T-helper 17 cell (primary cell): Measurements from ENCODE around the gene ZPLD1. TPM values are rescaled to one million over a fixed set of nuclear protein-coding genes. Genes with fewer than 3 reads are reported as not detected.

Source experiments
- ATAC-seq: fragments of 150-1000 bp; cut with Tn5 transposase; 2 replicates; pipeline ENCODE4 v1.10.0; 2021; ENCODE audit warnings: mild to moderate bottlenecking, moderate library complexity
- DNase-seq, 3 donors: peaks; one replicate each; pipeline versions ENCODE4 v3.0.0 to v3.0.0-alpha.2; 2020 to 2021
- H3K9me3 ChIP-seq: one replicate; pipeline ENCODE4 v1.7.0; 2013; ENCODE audit warnings: low read length, mild to moderate bottlenecking; ENCODE audit not compliant: control insufficient read depth, poor library complexity, severe bottlenecking
- H3K27ac Mint-ChIP-seq: one replicate; pipeline ENCODE4 v1.8.0; 2022; ENCODE audit warnings: mild to moderate bottlenecking, moderate library complexity, mixed read lengths
- H3K27me3 Mint-ChIP-seq: one replicate; pipeline ENCODE4 v1.8.0; 2022; ENCODE audit warnings: mixed read lengths
- H3K36me3 Mint-ChIP-seq: one replicate; pipeline ENCODE4 v1.8.0; 2022; ENCODE audit warnings: low read depth, mixed read lengths
- H3K4me1 Mint-ChIP-seq: one replicate; pipeline ENCODE4 v1.8.0; 2022; ENCODE audit warnings: mild to moderate bottlenecking, mixed read lengths
- H3K4me3 Mint-ChIP-seq: one replicate; pipeline ENCODE4 v1.8.0; 2022; ENCODE audit warnings: mild to moderate bottlenecking, moderate library complexity, mixed read lengths
- total RNA-seq, 4 donors: library from RNA in 2 of 4; stranded (reverse) in 2 of 4; gene quantifications; one replicate each; pipeline ENCODE4 v1.2.3 and lab custom pipeline; 2022 to 2026

The ZPLD1 gene
- total RNA-seq, 2 donors from 2014 or later: not detected

GRCh38 chr3:102474207-102474606 lies 39.4 kb downstream of the ZPLD1 start:
- H3K27me3 Mint-ChIP-seq: peaks cover 15% of the 10 kb centered on the region
- no peaks in the 10 kb centered on the region for H3K36me3 Mint-ChIP-seq
- no peaks in the 10 kb centered on the region for H3K4me1 Mint-ChIP-seq
- no peaks in the 10 kb centered on the region for H3K9me3 ChIP-seq
- H3K27ac Mint-ChIP-seq: no peak overlapping the region
- DNase-seq (no peak), ATAC-seq (no peak)
- no peak overlapping the region for H3K4me3 Mint-ChIP-seq

DNA sequence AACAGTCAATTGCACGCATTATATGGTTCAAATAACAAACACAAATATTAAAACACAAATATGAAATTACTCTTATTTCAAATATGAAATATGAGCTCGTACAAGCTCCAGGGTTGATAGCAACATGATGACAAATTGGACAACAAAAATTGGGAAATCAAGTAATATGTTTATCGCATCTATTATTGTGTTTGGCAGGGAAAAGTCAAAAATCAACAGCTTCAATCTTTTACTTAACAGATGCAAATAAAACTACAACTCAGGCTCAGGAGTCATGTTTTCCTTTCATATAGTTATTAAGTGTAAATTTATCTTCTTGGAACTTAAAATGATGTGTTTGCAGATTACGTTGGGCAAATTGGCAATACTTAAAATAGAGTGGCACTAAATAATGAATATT lies 41.4 kb downstream of the ZPLD1 start:
- no peaks in the 10 kb centered on the region for H3K9me3 ChIP-seq
- Mint-ChIP-seq H3K36me3 (no peaks in the 10 kb centered on the region), H3K27me3 (peaks cover 22% of the 10 kb centered on the region), H3K27ac (no peak overlapping the region), H3K4me3 (no peak overlapping the region), H3K4me1 (no peaks in the 10 kb centered on the region)
- ATAC-seq (no peak), DNase-seq (no peak)

- Mint-ChIP-seq H3K27ac (no peak overlapping the region), H3K4me3 (no peak overlapping the region), H3K4me1 (no peaks in the 10 kb centered on the region), H3K27me3 (peaks cover 22% of the 10 kb centered on the region), H3K36me3 (no peaks in the 10 kb centered on the region)
- H3K9me3 ChIP-seq: no peaks in the 10 kb centered on the region
- ATAC-seq (no peak), DNase-seq (no peak)
Measured at GRCh38 chr3:102478160-102478559, 43.3 kb downstream of the ZPLD1 start.

DNA sequence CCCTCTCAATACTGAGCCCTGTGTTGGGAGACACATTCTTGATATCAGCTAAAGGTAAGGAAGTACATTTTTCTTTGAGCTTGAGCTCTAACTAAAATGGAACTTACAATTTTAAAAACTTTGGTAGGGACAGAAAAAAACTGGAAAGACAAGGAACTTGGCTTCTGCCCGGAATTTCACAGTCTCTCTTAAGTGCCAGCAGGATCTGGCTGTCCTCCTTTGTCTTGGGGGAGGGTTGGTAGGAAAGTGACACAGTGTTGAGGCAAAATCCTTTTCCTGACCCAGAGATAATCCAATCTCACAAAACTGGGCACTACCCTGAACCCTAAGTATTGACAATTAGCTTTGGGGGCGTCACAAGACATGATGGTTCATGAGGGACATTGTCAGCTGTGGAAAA lies 45.3 kb downstream of the ZPLD1 start:
- H3K9me3 ChIP-seq: no peaks in the 10 kb centered on the region
- no peak overlapping the region for H3K27ac Mint-ChIP-seq
- ATAC-seq (no peak), DNase-seq (no peak)
- H3K36me3 Mint-ChIP-seq: no peaks in the 10 kb centered on the region
- H3K4me1 Mint-ChIP-seq: no peaks in the 10 kb centered on the region
- no peak overlapping the region for H3K4me3 Mint-ChIP-seq
- H3K27me3 Mint-ChIP-seq: peaks cover 22% of the 10 kb centered on the region

DNA sequence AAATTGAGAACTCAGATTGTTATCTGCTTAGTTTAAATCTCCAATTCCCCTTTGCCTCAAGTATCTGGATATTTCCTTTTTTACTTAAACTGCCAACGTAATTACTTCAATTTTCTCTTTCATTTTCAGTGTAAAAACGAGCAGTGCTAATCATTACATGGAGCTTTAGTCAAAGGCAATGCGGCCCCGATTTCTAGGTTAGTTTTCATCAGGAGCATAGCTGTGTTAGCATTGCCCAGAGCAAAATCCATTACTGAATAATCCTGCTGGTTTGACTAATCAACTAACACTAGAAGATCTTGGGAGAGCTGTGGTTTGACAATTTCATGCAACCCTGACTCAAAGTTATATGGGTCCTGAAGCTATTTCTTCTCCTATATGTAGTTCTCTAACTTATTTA lies 46.2 kb downstream of the ZPLD1 start:
- Mint-ChIP-seq H3K27ac (no peak overlapping the region), H3K27me3 (peaks cover 22% of the 10 kb centered on the region), H3K4me3 (no peak overlapping the region), H3K4me1 (no peaks in the 10 kb centered on the region), H3K36me3 (no peaks in the 10 kb centered on the region)
- ATAC-seq: no peak
- no peak for DNase-seq
- no peaks in the 10 kb centered on the region for H3K9me3 ChIP-seq

GRCh38 chr3:102483556-102483955 lies 48.7 kb downstream of the ZPLD1 start:
- Mint-ChIP-seq H3K27ac (no peak overlapping the region), H3K4me1 (no peaks in the 10 kb centered on the region), H3K4me3 (no peak overlapping the region), H3K36me3 (no peaks in the 10 kb centered on the region), H3K27me3 (peaks cover 6% of the 10 kb centered on the region)
- ATAC-seq (no peak), DNase-seq (no peak)
- no peaks in the 10 kb centered on the region for H3K9me3 ChIP-seq

- H3K9me3 ChIP-seq: no peaks in the 10 kb centered on the region
- Mint-ChIP-seq H3K4me3 (no peak overlapping the region), H3K27me3 (peaks cover 6% of the 10 kb centered on the region), H3K27ac (no peak overlapping the region), H3K4me1 (no peaks in the 10 kb centered on the region), H3K36me3 (no peaks in the 10 kb centered on the region)
- ATAC-seq (no peak), DNase-seq (no peak)
Measured at GRCh38 chr3:102484363-102484762, 49.5 kb downstream of the ZPLD1 start.

- H3K27ac Mint-ChIP-seq: no peak overlapping the region
- no peaks in the 10 kb centered on the region for H3K36me3 Mint-ChIP-seq
- no peaks in the 10 kb centered on the region for H3K4me1 Mint-ChIP-seq
- no peaks in the 10 kb centered on the region for H3K9me3 ChIP-seq
- no peak overlapping the region for H3K4me3 Mint-ChIP-seq
- H3K27me3 Mint-ChIP-seq: no peaks in the 10 kb centered on the region
- DNase-seq (no peak), ATAC-seq (no peak)
Measured at GRCh38 chr3:102485701-102486100, 50.9 kb downstream of the ZPLD1 start.

- DNase-seq (no peak), ATAC-seq (no peak)
- Mint-ChIP-seq H3K4me3 (no peak overlapping the region), H3K36me3 (no peaks in the 10 kb centered on the region), H3K27ac (no peak overlapping the region), H3K27me3 (no peaks in the 10 kb centered on the region), H3K4me1 (no peaks in the 10 kb centered on the region)
- H3K9me3 ChIP-seq: no peaks in the 10 kb centered on the region
Measured at GRCh38 chr3:102488331-102488730, 53.5 kb downstream of the ZPLD1 start.

- no peak overlapping the region for H3K27ac Mint-ChIP-seq
- H3K27me3 Mint-ChIP-seq: peaks cover 4% of the 10 kb centered on the region
- H3K4me3 Mint-ChIP-seq: no peak overlapping the region
- DNase-seq (no peak), ATAC-seq (no peak)
- H3K9me3 ChIP-seq: no peaks in the 10 kb centered on the region
- H3K4me1 Mint-ChIP-seq: no peaks in the 10 kb centered on the region
- H3K36me3 Mint-ChIP-seq: no peaks in the 10 kb centered on the region
Measured at GRCh38 chr3:102492300-102492699, 57.5 kb downstream of the ZPLD1 start.

DNA sequence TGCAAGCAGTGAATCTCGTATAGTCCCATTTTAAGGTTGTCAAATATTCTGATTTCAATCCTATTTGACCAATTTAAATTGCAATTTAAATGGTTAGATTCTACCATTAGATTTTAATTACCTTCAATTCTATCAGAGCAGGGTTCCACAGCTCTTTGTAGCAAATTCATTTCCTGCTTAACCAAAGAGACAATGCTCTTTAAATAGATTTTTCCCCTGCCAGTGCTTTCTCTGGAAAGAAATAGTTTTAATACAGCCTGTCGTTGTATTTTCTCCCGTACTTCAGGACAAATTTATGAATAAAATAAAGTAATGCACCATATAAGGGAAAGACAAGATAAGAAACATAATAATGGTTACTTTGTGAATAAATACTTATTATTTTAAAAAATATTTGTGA lies 62.8 kb downstream of the ZPLD1 start:
- no peak overlapping the region for H3K27ac Mint-ChIP-seq
- ATAC-seq (no peak), DNase-seq (no peak)
- H3K4me3 Mint-ChIP-seq: no peak overlapping the region
- no peaks in the 10 kb centered on the region for H3K9me3 ChIP-seq
- H3K4me1 Mint-ChIP-seq: no peaks in the 10 kb centered on the region
- peaks cover 17% of the 10 kb centered on the region for H3K27me3 Mint-ChIP-seq
- H3K36me3 Mint-ChIP-seq: no peaks in the 10 kb centered on the region

GRCh38 chr3:102505542-102505941 lies 70.7 kb downstream of the ZPLD1 start:
- no peaks in the 10 kb centered on the region for H3K4me1 Mint-ChIP-seq
- H3K9me3 ChIP-seq: no peaks in the 10 kb centered on the region
- no peaks in the 10 kb centered on the region for H3K27me3 Mint-ChIP-seq
- ATAC-seq: no peak
- H3K4me3 Mint-ChIP-seq: no peak overlapping the region
- H3K27ac Mint-ChIP-seq: no peak overlapping the region
- H3K36me3 Mint-ChIP-seq: no peaks in the 10 kb centered on the region
- DNase-seq: no peak

GRCh38 chr3:102510663-102511062 lies 75.8 kb downstream of the ZPLD1 start:
- DNase-seq: no peak
- no peaks in the 10 kb centered on the region for H3K9me3 ChIP-seq
- Mint-ChIP-seq H3K4me3 (no peak overlapping the region), H3K4me1 (no peaks in the 10 kb centered on the region), H3K27ac (no peak overlapping the region), H3K36me3 (no peaks in the 10 kb centered on the region), H3K27me3 (peaks cover 8% of the 10 kb centered on the region)
- ATAC-seq: no peak

DNA sequence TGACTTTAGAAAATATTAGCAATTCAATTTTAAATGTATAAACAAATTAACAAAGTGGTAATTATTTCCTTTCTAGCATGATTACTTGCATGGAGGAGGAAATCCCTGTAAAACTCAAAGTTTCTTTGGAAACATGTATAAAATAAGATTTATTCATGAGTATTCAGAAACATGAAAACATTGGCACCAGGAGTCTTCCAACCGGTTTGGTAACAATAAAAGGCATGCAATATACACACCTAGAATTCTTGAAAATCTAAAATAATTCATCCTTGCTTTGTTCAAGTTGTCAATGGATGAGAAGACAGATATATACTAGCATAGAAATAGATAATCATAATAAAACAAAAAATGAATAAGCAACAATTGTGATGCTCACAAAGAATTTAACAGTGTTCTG lies 76.4 kb downstream of the ZPLD1 start:
- no peak overlapping the region for H3K27ac Mint-ChIP-seq
- no peaks in the 10 kb centered on the region for H3K9me3 ChIP-seq
- no peaks in the 10 kb centered on the region for H3K4me1 Mint-ChIP-seq
- no peak for ATAC-seq
- no peak overlapping the region for H3K4me3 Mint-ChIP-seq
- no peaks in the 10 kb centered on the region for H3K36me3 Mint-ChIP-seq
- DNase-seq: no peak
- H3K27me3 Mint-ChIP-seq: peaks cover 8% of the 10 kb centered on the region

GRCh38 chr3:102511639-102512038 lies 76.8 kb downstream of the ZPLD1 start:
- Mint-ChIP-seq H3K4me3 (no peak overlapping the region), H3K27ac (no peak overlapping the region), H3K36me3 (no peaks in the 10 kb centered on the region), H3K27me3 (peaks cover 8% of the 10 kb centered on the region), H3K4me1 (no peaks in the 10 kb centered on the region)
- no peak for ATAC-seq
- no peaks in the 10 kb centered on the region for H3K9me3 ChIP-seq
- no peak for DNase-seq
